Measurements from ENCODE around the gene ARHGEF3. TPM values are rescaled to one million over a fixed set of nuclear protein-coding genes. Genes with fewer than 3 reads are reported as not detected.
"Not testable (repeated sequence)": the region's sequence is repeated elsewhere in the genome, so short reads cannot be mapped to it uniquely, and the experiment has no call there.

Gene ARHGEF3
- total RNA-seq, 2 experiments from 2014 or later: 34.4 to 38.3 TPM

- ChIA-PET CTCF (interaction anchor here (0.7 to 5.7 kb wide), 5 partner anchors 95 to 301 kb away, joined by 3 to 28 read pairs (median 3); no protein-coding TSS in a partner anchor), POLR2A (no interaction called here)
- intact Hi-C loops (cut with DNase I, micrococcal nuclease): loop anchor here in 1 of 2 experiments (5.0 kb wide), 1 partner anchor 532 kb away; the partner anchor contains the start of gene APPL1
- Mint-ChIP-seq H3K36me3 (ENCODE audit: low read depth) (no peaks in the 10 kb centered on the region), H3K4me1 (peaks cover 43% of the 10 kb centered on the region), H3K27ac (peak overlapping the region; percentile 68), H3K27me3 (no peaks in the 10 kb centered on the region), H3K9me3 (ENCODE audit: low read depth) (no peaks in the 10 kb centered on the region), H3K4me3 (no peak overlapping the region)
- DNase-seq: no peak
- ATAC-seq: peak; percentile 53
Observed at GRCh38 chr3:56694867-56695683, 106.7 kb downstream of the ARHGEF3 start.

DNA sequence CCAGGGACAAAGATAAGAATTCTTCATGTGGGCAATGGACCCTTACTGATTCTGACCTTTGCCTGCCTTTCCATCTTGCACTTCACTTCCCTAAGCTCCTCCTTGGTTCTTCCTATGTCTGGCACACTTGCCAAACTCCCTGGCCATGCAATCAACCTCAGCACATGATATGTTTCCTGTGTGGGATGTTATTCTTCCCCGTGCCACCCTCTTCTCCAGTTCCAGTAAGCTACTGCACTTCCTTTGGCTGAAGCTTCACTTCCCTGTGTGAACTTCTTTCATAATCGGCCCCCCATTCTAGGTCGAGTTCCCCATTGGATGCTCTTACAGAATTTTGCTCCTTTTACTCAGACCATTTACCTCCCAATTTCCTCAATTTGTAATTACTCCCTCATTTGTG is 108.0 kb downstream of the ARHGEF3 start:
- Mint-ChIP-seq H3K36me3 (ENCODE audit: low read depth) (no peaks in the 10 kb centered on the region), H3K9me3 (ENCODE audit: low read depth) (no peaks in the 10 kb centered on the region)

DNA sequence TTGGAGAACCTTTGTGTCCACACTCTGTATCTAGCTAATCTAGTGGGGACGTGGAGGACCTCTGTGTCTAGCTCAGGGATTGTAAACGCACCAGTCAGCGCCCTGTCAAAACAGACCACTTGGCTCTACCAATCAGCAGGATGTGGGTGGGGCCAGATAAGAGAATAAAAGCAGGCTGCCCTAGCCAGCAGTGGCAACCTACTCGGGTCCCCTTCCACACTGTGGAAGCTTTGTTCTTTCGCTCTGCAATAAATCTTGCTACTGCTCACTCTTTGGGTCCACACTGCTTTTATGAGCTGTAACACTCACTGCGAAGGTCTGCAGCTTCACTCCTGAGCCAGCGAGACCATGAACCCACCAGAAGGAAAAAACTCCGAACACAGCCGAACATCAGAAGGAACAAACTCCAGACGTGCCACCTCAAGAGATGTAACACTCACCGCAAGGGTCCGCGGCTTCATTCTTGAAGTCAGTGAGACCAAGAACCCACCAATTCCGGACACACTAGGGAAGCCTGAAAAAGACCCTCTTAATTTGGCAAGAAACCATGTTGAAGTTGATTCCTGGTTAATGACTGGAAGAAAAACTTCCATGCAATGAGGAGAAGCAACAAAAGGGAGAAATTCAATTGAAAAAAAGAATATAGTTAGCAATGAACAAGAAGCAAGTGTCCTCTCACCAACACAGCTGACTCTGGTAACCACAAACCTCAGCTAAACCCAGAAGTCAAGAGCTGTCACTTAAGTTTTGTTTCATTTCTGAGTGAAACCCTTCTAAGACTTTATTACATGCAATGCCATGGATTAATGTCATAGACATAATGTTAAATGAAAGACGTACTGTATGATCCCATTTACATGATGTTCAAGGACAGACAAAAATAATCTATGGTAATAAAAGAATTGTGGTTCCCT is 109.0 kb downstream of the ARHGEF3 start:
- H3K9me3 Mint-ChIP-seq (ENCODE audit: low read depth); intact Hi-C loops (cut with DNase I, micrococcal nuclease); H3K36me3 Mint-ChIP-seq (ENCODE audit: low read depth); H3K27me3 Mint-ChIP-seq: not testable (repeated sequence)
- peak overlapping the region; percentile 80 for H3K27ac Mint-ChIP-seq
- POLR2A ChIA-PET: interaction anchor here (0.6 to 1.2 kb wide), 3 partner anchors 10 to 58 kb away, joined by 4 to 7 read pairs (median 6); partner anchors contain the start of gene TASOR
- H3K4me1 Mint-ChIP-seq: peaks cover 45% of the 10 kb centered on the region
- DNase-seq (peak; percentile 68), ATAC-seq (peak; percentile 88)
- CTCF ChIA-PET: interaction anchor here (1.2 to 5.7 kb wide), 5 partner anchors 9 to 296 kb away, joined by 3 to 28 read pairs (median 5); partner anchors contain the start of gene ARHGEF3
- peak overlapping the region; percentile 71 for H3K4me3 Mint-ChIP-seq

More for the DNA sequence above, 108.0 kb downstream of the ARHGEF3 start:
- POLR2A ChIA-PET: interaction anchor here (0.6 to 1.2 kb wide), 3 partner anchors 11 to 59 kb away, joined by 4 to 7 read pairs (median 6); partner anchors contain the start of gene TASOR
- ATAC-seq: no peak
- CTCF ChIA-PET: interaction anchor here (0.6 to 5.7 kb wide), 6 partner anchors 8 to 300 kb away, joined by 3 to 28 read pairs (median 4); partner anchors contain the start of gene ARHGEF3
- Mint-ChIP-seq H3K4me3 (no peak overlapping the region), H3K27me3 (no peaks in the 10 kb centered on the region), H3K4me1 (peaks cover 41% of the 10 kb centered on the region), H3K27ac (peak overlapping the region; percentile 40)
- intact Hi-C loops (cut with DNase I, micrococcal nuclease): no loop called here
- DNase-seq: no peak

DNA sequence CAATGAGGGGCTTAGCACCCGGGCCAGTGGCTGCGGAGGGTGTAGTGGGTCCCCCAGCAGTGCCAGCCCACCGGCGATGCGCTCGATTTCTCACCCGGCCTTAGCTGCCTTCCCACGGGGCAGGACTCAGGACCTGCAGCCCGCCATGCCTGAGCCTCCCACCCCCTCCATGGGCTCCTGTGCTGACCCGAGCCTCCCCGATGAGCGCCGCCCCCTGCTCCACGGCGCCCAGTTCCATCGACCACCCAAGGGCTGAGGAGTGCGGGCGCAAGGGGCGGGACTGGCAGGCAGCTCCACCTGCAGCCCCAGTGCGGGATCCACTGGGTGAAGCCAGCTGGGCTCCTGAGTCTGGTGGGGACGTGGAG is 109.8 kb downstream of the ARHGEF3 start:
- ATAC-seq; intact Hi-C loops (cut with DNase I, micrococcal nuclease); H3K36me3 Mint-ChIP-seq (ENCODE audit: low read depth); H3K27ac Mint-ChIP-seq; POLR2A ChIA-PET; DNase-seq; H3K27me3 Mint-ChIP-seq; H3K9me3 Mint-ChIP-seq (ENCODE audit: low read depth); H3K4me3 Mint-ChIP-seq: not testable (repeated sequence)
- H3K4me1 Mint-ChIP-seq: peaks cover 45% of the 10 kb centered on the region
- CTCF ChIA-PET: interaction anchor here (1.4 to 5.7 kb wide), 2 partner anchors 107 to 297 kb away, joined by 6 to 28 read pairs; no protein-coding TSS in a partner anchor

- intact Hi-C loops (cut with DNase I, micrococcal nuclease): no loop called here
- POLR2A ChIA-PET: no interaction called here
- no peak overlapping the region for H3K27ac Mint-ChIP-seq
- no peak overlapping the region for H3K4me3 Mint-ChIP-seq
- H3K9me3 Mint-ChIP-seq (ENCODE audit: low read depth): no peaks in the 10 kb centered on the region
- ATAC-seq (no peak), DNase-seq (no peak)
- H3K4me1 Mint-ChIP-seq: peaks cover 42% of the 10 kb centered on the region
- no peaks in the 10 kb centered on the region for H3K36me3 Mint-ChIP-seq (ENCODE audit: low read depth)
- CTCF ChIA-PET: interaction anchor here (1.4 to 5.7 kb wide), 2 partner anchors 108 to 298 kb away, joined by 6 to 28 read pairs; no protein-coding TSS in a partner anchor
- H3K27me3 Mint-ChIP-seq: no peaks in the 10 kb centered on the region
Observed at GRCh38 chr3:56691165-56692000, 110.4 kb downstream of the ARHGEF3 start.

DNA sequence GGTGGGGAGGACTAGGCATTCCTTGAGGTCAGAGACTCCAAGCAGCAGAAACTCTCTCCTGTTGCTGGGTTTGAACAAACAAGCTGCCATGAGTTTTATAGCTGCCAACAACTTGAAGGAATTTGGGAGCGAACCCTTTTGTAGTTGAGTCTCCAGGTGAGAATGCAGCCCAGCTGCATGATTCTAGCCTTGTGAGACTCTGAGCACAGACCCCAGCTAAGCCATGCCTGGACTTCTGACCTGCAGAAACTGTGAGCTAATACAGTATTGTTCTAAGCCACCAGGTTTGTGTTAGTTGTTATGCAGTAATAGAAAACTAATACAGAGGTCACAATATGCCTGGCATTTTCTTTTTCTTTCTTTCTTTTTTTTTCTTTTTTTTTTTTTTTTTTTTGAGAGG is 112.4 kb downstream of the ARHGEF3 start:
- Mint-ChIP-seq H3K9me3 (ENCODE audit: low read depth) (peaks cover under 1% of the 10 kb centered on the region), H3K27me3 (no peaks in the 10 kb centered on the region), H3K4me3 (no peak overlapping the region), H3K27ac (no peak overlapping the region), H3K4me1 (peaks cover 24% of the 10 kb centered on the region), H3K36me3 (ENCODE audit: low read depth) (peaks cover 3% of the 10 kb centered on the region)
- ATAC-seq (no peak), DNase-seq (no peak)
- POLR2A ChIA-PET: no interaction called here
- intact Hi-C loops (cut with DNase I, micrococcal nuclease): no loop called here
- CTCF ChIA-PET: interaction anchor here (0.6 to 1.8 kb wide), 4 partner anchors 21 to 381 kb away, joined by 3 to 5 read pairs (median 3); no protein-coding TSS in a partner anchor

DNA sequence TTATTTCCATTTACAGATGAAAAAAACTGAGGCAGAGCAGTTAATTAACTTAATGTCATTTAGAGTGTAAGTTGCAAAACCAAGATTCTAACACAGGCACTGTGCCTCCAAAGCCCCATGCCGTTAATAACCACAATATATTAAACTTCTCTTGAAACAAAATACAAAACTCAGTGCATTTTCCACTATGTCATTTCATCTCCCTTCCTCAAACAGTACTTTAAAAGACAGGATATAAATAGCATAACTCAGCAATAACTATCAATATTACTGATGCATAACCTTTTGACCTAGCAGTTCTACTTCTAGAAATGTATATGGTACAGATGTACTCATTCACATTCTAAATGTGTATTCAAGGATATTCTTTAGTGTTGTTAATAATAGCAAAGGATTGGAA is 113.6 kb downstream of the ARHGEF3 start:
- Mint-ChIP-seq H3K4me1 (peaks cover 18% of the 10 kb centered on the region), H3K27me3 (no peaks in the 10 kb centered on the region), H3K4me3 (no peak overlapping the region), H3K27ac (no peak overlapping the region), H3K36me3 (ENCODE audit: low read depth) (peaks cover 9% of the 10 kb centered on the region), H3K9me3 (ENCODE audit: low read depth) (peaks cover 9% of the 10 kb centered on the region)
- ChIA-PET CTCF (no interaction called here), POLR2A (no interaction called here)
- no peak for DNase-seq
- intact Hi-C loops (cut with DNase I, micrococcal nuclease): no loop called here
- ATAC-seq: no peak

GRCh38 chr3:56684029-56684428 is 117.7 kb downstream of the ARHGEF3 start:
- DNase-seq (no peak), ATAC-seq (no peak)
- Mint-ChIP-seq H3K27me3 (no peaks in the 10 kb centered on the region), H3K4me1 (peaks cover 34% of the 10 kb centered on the region), H3K9me3 (ENCODE audit: low read depth) (peaks cover 9% of the 10 kb centered on the region), H3K36me3 (ENCODE audit: low read depth) (peaks cover 35% of the 10 kb centered on the region), H3K27ac (no peak overlapping the region), H3K4me3 (peak overlapping the region; percentile 92)
- ChIA-PET POLR2A (no interaction called here), CTCF (no interaction called here)
- intact Hi-C loops (cut with DNase I, micrococcal nuclease): loop anchor here (5.0 kb wide), 2 partner anchors 127 to 873 kb away; partner anchors contain the start of genes CCDC66 (in 1 of the 2) and PDE12 (in 1 of the 2)

DNA sequence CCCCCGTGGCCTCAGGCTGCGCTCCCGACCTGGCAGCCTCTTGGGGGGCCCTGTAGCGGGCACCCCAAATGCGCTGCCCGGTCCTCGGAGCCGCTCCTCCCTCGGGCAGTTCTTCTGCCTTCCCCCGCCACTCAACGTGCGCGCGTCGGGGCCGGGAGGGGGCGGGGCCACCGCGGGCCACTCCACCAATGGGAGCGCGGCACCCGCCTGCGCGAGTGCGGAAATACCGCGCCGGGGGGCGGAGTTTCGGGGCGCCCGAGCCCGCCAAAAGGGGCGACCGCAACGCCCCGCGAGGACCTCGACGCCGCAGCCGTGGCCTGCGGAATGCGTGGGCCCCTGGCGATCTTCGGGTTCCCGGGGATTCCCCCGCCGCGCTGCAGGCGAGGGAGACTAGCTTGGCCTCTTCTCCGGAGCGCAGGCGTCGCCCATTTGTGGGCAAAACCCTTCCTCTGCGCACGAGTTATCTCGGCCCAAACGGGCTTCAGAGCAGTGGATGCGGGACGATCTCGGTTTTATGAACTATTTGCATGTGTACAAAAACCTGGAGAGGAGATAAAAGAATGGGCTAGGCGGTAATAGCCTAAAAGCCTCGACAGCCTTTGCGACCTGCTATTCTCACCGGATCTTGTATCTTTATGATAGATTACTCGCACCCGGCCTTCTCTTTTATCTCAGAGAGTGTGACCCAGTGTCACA is 118.5 kb downstream of the ARHGEF3 start, which contains the start of gene TASOR:
TSS of gene TASOR (minus strand) at position 144 of the 696 bp plus-strand sequence. CDS start 259 bp downstream, outside the sequence.
- ChIA-PET CTCF (interaction anchor here (0.7 to 1.1 kb wide), 2 partner anchors 123 to 307 kb away, joined by 3 read pairs; no protein-coding TSS in a partner anchor), POLR2A (interaction anchor here (1.5 to 1.6 kb wide), 2 partner anchors 10 to 117 kb away, joined by 7 to 9 read pairs; no protein-coding TSS in a partner anchor)
- peak within 1 kb of the TSS; percentile 94 for H3K27ac Mint-ChIP-seq
- peaks cover 36% of the 10 kb centered on the region for H3K4me1 Mint-ChIP-seq
- no peaks in the 10 kb centered on the region for H3K27me3 Mint-ChIP-seq
- intact Hi-C loops (cut with DNase I, micrococcal nuclease): loop anchor here (1.0 to 5.0 kb wide), 5 partner anchors 126 to 914 kb away; partner anchors contain the start of genes APPL1 (in 1 of the 2), ARF4 (in 1 of the 2), CCDC66 (in 1 of the 2) and PDE12 (in 1 of the 2)
- peaks cover 11% of the 10 kb centered on the region for H3K9me3 Mint-ChIP-seq (ENCODE audit: low read depth)
- peak within 1 kb of the TSS; percentile 92 for H3K4me3 Mint-ChIP-seq
- H3K36me3 Mint-ChIP-seq (ENCODE audit: low read depth): peaks cover 40% of the 10 kb centered on the region
- ATAC-seq (peak; percentile 90), DNase-seq (peak; percentile 93)

All from activated CD4-positive, alpha-beta T cell treated with anti-CD3 and anti-CD28 coated beads for 36 hours (primary cell).